ACHN (cell line): Measurements from ENCODE around the gene XIST.
"Not testable (repeated sequence)": the region's sequence is repeated elsewhere in the genome, so short reads cannot be mapped to it uniquely, and the experiment has no call there.

ENCODE experiments used
- DNase-seq: peaks from one replicate; pipeline ENCODE4 v3.0.0-alpha.2; 2015
- in situ Hi-C: cut with HindIII; loops from 2 replicates; pipeline ENCODE4 v1.10.0; 2017; ENCODE audit warnings: low sequenced_read_pairs, low pct_ligation_motif_present, low pct_unique_long_range_greater_than_20kb

XIST gene

DNA sequence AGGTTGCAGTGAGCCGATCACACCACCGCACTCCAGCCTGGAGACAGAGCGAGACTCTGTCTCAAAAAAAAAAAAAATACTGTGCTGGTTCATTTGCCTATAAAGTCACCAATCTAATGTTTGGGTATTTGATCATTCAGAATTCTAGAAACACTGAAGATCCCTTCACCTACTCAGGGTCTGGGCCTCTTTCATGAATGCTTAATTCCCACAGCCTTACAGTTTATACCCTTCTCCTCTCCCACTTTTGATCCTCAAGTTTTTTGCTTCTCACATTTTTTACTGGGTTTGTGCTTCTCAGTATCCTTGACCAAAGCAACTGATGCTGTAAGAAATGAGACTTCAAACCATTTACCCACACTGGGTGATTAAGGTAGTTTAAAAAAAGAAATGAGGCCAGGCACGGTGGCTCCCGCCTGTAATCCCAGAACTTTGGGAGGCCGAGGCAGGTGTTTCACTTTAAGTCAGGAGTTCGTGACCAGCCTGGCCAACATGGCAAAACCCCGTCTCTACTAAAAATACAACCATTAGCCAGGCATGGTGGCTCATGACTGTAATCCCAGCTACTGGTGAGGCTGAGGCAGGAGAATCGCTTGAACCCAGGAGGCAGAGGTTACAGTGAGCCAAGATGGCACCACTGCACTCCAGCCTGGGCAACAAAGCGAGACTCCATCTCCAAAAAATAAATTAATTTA is 32.5 kb downstream of the XIST start:
- in situ Hi-C loops: not testable (repeated sequence)

DNA sequence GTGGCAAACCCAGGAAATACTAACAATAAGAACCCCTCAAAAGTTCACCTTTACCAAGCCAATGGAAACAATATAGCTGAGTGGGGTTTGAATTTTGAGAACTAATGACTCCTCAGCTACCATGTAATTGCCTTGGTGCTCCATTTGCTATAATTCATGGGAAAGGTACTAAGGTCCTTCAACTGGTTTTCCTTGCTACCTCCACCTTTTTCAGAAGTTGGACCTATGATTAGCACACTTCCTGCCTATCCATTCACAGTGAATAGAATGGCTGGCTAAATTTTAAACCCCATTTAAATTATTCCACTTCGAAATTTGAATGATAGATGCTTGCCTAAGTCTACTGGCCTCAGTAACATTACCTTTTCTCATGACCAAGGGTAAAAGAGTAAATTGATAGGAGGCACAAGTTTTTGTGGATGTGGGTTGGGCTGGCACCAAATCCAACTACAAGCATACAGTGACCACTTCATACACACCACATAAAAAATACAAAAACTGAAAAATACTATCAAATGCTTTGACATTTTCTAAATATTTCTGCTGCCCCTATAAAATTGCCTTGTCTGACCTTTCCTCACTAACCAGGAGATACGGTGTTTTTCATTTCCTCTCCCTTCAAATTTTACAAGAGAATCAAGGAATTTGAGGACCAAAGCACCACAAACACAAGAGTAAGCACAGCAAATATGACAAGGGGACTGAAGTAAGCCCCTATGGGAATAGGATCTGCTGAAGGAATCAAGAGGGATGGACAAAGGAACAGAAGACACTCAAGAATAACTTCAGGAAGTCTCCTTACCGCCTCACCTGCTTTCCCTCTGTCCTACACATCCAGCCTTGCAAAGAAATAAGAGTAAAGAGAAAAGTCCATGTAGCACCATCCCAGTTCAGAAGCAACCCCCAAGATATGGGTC is 34.1 kb downstream of the XIST start:
- in situ Hi-C loops: no loop called here
- DNase-seq: no peak

More for the DNA sequence above, 32.5 kb downstream of the XIST start:
- not testable (repeated sequence) for DNase-seq

DNA sequence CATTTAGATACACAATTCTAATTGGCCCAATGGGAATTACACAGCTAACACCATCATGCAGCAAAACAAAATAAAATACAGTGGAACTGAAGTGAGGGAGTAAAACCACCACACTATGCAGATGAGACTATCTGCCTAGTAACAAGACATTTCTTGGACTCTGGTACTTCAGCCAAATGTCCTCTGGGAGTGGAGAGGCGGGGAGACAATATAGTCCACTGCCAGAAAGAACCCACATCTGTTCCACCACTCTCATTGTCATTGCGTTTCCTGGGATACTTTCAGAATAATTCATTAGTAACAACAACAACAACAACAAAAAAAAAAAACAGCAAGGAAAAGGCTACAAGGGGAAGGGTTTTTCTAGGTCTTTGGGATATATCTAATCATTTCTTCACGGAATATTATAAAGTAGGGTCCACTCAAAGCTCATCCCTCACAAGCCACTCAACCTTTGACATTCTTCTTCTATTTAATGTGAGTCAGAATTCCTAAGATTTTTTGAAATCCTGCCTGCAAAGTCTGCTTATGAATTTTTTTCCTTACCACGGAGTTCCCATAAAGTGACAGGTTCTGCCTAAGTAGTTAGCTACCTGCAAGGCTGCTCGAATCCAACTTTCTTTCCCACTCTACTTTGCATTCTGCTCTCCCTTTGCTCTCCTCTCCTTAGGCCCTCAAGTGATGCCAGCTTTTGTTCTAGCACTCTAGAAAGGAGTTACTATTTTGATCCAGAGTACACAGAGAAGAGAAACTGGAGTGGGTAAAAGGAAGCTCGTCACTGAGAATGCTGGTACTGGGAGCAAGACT is 34.9 kb downstream of the XIST start:
- peak; percentile 0 for DNase-seq
- in situ Hi-C loops: no loop called here

DNA sequence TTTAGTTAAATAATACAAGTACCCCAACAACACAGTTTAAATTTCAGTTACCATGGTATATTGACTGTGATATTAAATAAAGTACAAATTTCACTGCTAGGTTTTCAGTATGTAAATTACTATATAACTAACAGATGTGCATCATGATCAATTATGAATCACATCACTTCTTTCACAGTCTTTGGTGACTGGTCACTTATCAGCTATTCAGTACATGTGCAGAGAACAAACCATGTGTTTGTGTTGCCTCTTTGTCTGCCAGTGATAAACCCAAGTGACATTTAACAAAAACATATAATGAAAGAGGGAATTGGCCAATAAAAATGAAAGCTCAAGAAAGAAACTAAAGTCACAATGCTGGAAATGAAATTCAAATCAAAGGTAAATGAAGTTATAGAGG is 40.3 kb downstream of the XIST start:
- in situ Hi-C loops: no loop called here
- DNase-seq: no peak

DNA sequence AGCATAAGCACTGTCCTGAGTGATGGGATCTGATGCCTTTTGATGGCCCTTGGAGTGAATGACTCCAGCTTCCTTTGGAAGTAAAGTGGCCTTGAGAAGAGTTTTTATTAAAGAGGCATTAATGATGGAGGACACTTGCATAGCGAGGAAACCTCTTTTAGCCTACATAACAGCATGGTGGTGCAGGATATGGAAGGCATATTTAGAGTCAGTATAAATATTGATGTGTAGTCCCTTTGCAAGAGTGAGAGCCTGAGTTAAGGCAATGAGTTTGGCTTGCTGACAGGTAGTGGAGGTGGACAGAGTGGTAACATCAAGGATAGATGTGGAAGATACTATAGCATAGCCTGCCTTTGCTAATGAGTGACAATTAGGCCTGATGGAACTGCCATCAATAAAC is 48.4 kb downstream of the XIST start:
- in situ Hi-C loops, DNase-seq: not testable (repeated sequence)

DNA sequence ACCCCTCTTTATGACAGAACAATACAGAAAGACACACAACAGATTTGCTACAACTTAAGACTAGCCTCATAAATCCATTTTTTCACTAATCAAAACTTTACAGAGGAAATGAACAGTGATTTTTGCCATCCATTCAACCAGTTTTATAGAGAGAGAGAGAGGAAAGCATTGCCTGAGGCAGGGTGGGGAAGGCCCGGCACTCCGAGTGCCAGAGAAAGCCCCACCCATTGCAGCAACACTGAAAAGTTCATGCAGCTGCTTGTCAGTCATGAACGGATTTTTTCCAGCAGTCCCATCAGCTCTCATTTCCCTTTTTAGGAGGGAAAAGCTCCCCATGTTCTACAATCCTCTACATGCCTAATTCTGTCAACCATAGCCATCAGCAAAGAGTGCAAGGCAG is 52.6 kb downstream of the XIST start:
- DNase-seq: no peak
- in situ Hi-C loops: no loop called here

DNA sequence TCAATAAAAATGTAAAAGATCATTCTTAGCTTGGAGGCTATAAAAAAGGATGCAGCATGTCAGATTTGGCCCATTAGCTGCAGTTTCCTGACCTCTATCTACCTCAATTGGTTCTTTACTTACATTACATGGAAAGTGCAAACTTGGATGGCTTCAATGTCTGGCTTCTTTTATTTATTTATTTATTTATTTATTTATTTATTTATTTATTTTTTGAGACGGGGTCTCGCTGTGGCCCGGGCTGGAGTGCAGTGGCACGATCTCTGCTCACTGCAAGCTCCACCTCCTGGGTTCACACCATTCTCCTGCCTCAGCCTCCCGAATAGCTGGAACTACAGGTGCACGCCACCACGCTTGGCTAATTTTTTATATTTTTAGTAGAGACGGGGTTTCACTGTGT is 60.0 kb downstream of the XIST start:
- in situ Hi-C loops: not testable (repeated sequence)

DNA sequence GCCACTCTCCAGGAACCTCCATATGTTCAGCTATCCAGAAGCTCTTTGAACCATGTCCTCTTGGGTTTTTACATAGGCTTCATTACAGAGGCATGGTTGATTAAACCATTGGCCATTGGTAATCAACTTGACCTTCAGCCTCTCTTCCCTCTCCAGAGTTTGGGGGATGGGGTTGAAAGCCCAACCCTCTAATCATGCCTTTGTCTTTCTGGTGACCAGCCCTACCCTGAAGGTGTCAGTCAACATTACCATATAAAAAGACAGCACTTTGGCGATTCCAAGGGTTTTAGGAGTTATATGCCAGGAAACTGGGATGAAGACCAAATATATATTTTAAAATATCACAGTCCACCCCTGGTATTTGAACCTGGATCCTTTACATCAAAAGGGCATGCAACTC is 67.0 kb downstream of the XIST start:
- DNase-seq: no peak
- in situ Hi-C loops: no loop called here

More for the DNA sequence above, 60.0 kb downstream of the XIST start:
- not testable (repeated sequence) for DNase-seq
